Caki2 (cell line): ENCODE measurements around the gene FAM180B. TPM values are rescaled to one million over a fixed set of nuclear protein-coding genes. Genes with fewer than 3 reads are reported as not detected.

Experiments
- DNase-seq: peaks from one replicate; pipeline ENCODE4 v3.0.0-alpha.2; 2015; ENCODE audit warnings: low read depth
- in situ Hi-C: cut with HindIII; loops from 2 replicates; pipeline ENCODE4 v1.10.0; 2016; ENCODE audit warnings: low sequenced_read_pairs, low pct_unique_long_range_greater_than_20kb, mixed read lengths
- total RNA-seq: library from RNA; depleted of rRNA; stranded (reverse); fragments of >200 nt; shearing (Covaris generic); gene quantifications from 2 replicates; pipeline ENCODE4 v1.2.3, GENCODE V29; 2014; ENCODE audit warnings: low replicate concordance

FAM180B gene
- total RNA-seq, 1 experiment from 2014 or later, result not detected

DNA sequence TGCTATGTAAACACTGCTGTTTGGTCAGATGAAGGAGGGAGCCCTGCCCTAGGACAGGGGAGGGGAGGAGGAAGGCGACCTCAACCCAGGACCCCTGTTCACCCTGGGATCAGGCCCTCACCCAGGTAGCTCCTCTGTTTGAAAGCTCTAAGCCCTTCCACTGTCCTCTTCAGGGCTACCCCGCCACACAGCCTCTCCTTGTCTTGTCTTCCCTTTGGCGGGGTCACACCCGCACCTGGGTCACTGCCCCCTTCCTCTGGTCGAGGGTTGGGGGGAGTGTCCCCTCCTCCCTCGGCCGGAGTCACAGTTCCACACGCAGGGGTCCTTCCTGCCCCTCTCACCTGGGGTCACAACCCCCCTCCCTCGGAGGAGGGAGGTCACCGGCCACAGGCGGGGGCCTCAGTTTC, 21.5 kb upstream of the FAM180B start:
- in situ Hi-C loops, result no loop called here
- no peak for DNase-seq

DNA sequence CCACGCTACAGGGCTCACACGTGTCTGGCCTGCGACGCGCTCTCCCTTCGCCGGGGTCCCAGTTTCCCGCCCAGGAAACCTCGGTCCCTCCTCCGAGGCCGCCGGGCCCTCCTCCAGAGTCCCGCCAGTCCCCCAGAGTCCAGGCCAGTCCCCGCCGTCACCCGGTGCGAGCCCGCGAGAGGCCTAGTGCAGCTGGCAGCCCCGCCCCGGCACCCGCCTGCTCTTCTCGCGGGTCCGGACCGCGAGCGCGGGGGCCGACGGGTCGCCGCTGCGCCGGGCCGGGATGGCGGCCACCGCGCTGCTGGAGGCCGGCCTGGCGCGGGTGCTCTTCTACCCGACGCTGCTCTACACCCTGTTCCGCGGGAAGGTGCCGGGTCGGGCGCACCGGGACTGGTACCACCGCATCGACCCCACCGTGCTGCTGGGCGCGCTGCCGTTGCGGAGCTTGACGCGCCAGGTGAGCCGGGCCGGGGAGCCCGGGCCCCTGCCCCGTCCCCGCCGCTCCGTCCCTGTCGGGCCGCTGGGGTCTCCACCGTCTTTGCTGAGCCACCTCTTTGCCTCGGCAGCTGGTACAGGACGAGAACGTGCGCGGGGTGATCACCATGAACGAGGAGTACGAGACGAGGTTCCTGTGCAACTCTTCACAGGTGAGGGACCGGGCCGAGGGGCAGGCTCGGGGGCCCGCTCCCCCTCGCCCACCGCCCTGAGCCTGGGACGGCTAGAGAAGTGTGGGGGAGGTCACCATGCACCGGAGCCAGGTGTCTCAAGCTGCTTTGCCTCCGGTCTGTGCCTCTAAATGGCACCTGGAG, 20.9 kb upstream of the FAM180B start, which contains the start of gene PTPMT1:
TSS of gene PTPMT1 (plus strand) at position 260 of the 809 bp plus-strand sequence. CDS start at position 284, 24 bp downstream.
- DNase-seq, result peak; percentile 61
- in situ Hi-C loops, result no loop called here

DNA sequence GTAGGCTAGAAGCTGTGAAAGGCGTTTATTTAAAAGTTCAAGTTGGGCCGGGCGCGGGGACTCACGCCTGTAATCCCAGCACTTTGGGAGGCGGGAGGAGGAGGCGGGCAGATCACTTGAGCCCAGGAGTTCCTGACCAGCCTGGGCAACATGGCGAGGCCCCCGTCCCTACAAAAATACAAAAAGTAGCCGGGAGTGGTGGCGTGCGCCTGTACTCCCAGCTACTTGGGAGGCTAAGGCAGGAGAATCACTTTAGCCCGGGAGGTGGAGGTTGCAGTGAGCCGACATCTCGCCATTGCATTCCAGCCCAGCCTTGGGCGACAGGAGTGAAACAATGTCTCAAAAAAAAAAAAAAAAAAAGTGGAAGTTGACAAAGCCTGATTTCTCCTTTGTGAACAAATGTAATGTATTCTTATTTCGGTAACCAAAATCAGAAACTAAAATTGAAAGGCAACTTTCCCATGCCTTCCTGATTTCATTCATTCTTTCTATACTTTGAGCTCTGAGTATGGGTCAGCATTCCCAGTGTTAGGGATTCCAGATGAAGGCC, 20.3 kb upstream of the FAM180B start:
- in situ Hi-C loops, result no loop called here
- DNase-seq, result no peak

DNA sequence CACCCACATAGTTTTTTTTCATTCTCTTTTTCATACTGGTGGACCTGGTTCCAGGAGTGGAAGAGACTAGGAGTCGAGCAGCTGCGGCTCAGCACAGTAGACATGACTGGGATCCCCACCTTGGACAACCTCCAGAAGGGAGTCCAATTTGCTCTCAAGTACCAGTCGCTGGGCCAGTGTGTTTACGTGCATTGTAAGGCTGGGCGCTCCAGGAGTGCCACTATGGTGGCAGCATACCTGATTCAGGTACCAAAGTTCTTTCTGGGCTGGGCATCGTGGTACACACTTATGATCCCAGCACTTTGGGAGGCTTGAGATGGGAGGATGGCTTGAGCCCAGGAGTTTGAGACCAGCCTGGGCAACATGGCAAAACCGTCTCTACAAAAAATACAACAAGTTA, 16.8 kb upstream of the FAM180B start:
- in situ Hi-C loops, result no loop called here

DNA sequence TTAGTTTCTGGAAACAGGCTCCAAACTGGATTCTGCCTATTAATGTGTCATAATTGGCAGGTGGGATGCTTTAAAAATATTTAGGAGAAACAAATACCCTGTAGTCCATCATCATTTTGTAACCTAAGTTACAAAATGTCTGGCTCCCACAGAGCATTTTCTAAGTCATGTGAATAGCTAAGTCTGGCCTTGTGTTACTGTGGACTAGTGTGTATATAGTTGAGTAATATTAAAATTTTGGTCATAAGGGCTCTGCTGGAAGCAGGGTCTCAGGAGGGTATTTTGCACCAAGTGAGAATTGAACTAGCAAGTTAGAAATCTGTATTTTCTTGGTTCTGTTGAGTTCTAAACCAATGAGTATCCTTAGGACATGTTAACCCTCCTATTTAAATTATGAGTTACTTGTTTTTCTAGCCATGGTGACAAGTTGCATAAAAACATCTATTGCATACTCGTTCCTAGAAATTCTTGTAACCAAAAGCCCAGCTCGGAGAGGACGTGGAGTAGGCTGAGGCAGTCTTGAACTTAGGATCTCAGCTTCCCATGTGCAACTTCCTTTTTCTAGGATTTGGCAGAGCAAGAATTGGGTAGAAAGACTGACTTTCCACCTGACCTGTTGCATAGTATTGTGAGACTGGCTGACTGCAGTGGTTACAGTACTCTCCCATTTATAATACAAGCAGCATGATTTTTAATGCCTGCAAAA, 15.7 kb upstream of the FAM180B start:
- no peak for DNase-seq
- in situ Hi-C loops, result no loop called here

More for the DNA sequence above, 16.8 kb upstream of the FAM180B start:
- DNase-seq, result no peak

DNA sequence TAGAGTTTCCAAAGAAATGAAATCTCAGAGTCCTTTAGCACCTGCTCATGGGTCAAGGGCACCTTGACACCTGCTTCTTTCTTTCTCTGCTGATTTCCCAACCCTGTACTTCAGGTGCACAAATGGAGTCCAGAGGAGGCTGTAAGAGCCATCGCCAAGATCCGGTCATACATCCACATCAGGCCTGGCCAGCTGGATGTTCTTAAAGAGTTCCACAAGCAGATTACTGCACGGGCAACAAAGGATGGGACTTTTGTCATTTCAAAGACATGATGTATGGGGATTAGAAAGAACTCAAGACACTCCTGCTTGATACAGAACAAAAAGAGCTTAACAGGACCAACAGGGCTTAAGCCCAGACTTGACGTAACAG, 15.1 kb upstream of the FAM180B start:
- in situ Hi-C loops, result no loop called here
- DNase-seq, result no peak

DNA sequence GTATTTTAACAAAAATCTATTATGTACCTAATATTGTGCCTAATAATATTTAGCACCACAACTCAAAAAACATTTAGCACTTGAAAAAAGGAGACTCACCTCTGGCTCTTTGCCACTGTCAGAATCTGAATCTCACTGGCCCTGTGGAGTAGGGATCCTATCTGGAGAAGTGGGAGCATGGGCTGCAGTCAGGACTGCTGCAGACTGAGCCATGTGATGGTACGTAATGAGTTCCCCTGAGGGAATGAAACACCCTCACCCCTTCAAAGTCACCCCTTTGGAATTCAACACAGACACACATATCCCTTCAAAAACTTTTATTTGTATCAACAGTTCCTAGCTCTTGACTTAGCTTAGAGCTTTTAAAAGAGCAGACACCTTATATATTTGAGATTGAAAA, 14.6 kb upstream of the FAM180B start:
- in situ Hi-C loops, result no loop called here

DNA sequence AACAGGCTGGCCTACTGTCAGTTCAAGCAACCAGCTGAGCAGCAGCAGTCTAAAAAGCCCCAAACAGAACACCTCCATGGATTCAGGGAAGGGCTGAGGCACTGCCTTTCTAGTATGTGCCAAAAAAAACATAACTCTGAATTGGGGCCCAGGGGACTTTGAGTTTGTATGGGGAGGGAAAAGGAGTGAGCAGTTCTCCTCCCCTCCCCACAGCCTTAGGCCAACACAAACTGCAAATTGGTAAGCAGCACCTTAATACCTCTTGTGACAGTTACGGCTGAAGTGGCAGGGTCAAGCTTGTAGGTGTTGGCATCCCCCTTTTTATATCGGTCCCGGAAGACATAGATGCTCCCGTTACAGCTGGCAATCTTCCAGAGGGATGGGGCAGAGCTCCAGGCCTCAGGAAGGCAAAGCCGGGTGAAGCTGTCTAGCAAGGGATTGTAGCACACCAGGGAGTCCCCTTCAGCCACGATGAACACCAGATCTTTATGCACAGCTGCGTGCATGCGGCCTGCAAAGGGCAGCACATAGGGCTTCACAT, 13.7 kb upstream of the FAM180B start:
- in situ Hi-C loops, result no loop called here
- no peak for DNase-seq

More for the DNA sequence above, 14.6 kb upstream of the FAM180B start:
- DNase-seq, result no peak

DNA sequence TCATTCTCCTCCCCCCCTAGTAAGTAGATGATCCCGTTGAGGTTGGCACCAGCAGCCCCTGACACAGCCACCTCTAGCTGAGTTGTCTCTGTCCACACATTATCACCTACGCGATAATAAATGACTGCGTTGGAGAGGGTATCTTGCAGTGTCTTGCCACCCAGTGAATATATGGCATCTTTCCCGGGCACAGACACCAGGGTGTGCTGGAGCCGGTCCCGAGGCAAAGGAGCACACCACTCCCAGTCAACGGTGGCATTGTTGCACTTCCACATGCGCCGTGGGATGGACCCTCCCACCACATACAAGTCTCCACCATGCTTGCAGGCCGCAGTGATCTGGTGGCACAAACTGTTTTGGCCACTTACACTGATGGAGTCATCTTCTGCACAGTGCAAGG, 13.2 kb upstream of the FAM180B start:
- in situ Hi-C loops, result no loop called here
- DNase-seq, result no peak

DNA sequence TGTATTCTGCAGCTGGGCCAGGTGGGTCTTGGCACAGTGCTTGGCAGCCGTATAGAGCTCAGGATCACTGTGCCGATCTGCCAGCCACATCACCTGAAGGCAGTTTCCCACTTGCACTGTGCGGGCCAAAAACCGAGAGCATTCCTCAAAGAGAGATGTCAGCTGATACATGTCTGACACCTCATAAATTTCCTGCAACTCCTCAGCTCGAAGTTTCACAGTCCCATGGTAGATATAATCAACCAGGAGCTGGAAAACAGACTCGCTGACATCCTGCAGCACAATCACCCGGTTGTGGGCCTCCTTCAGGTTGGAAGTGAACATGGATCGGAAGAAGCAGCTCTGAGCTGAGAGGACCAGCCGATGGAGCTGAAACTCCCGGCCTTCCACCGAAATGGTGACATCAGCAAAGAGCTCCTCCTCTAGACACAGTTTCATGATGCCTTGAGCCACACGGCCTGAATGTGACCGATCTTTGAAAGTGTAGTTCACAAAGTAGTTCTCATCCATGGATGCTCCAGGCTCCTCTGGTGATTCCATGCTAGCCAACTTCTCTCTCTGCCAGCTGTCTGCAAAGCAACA, 8.9 kb upstream of the FAM180B start:
- DNase-seq, result no peak
- in situ Hi-C loops, result no loop called here

DNA sequence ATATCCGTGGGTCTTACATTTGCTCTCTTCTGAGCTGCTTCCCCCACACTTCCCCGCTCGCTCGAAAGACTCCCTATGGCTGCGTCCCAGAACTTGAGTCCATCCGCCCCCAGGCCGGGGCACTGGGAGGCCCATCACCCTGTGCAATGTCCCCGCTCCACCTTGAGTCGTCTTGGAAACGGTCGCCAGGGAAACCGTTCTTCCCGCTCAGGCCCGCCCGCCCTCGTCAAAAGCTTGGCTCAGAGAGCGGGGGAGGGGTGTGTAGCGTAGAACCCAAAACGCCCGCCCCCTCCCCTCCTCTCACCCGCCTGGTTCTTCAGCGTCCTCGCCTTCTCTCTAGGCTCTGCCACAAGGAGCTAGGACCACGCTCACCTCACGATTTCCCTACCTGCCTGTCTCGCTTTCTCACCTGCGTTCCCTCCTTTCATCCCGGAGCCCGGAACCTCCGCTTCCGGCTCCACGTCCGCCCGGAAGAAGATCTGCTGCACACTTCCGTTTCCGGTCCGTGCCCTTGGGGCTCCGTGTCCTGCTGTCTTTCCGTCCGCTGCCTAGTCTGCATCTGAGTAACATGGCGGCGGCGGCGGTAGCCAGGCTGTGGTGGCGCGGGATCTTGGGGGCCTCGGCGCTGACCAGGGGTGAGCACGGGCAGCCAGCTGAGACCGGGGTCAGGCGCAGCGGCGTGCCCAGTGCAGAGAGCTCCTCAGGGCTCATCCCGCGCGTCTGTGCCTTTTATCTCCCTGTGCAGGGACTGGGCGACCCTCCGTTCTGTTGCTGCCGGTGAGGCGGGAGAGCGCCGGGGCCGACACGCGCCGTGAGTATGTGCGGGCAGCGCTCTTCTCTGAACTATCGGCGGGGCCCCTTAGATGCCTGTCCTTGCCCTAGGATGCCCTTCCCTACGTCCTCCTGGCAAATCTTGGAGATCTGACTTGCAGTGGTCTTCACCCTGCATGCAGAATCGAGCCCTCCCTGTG, 7.7 kb upstream of the FAM180B start, which contains the start of the genes KBTBD4 and NDUFS3:
TSS of gene KBTBD4 (minus strand) at position 447 of the 971 bp plus-strand sequence. CDS start at position 428, 19 bp downstream.
TSS of gene NDUFS3 (plus strand) at position 551 of the 971 bp plus-strand sequence. CDS start at position 569, 18 bp downstream.
- in situ Hi-C loops, result no loop called here
- peak; percentile 81 for DNase-seq

DNA sequence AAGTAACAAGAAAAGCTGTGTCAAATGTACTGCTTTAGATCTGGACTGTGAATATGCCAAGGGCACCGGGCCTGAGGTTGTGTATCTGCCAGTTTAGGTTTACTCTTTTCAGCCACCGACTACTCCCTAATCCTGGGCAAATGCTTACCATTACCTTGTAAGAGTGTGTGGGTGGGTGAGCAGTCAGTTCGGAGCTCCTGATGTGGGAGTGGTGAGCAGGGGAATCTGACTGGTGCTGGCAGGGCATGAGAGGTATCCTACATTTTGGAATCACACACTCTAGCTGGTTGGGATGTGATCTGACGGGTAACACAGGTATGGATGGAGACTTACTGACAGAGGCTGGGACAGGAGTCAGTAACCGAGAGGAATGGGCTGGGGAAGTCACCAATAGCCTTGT, 2.6 kb upstream of the FAM180B start:
- no peak for DNase-seq
- in situ Hi-C loops, result no loop called here

DNA sequence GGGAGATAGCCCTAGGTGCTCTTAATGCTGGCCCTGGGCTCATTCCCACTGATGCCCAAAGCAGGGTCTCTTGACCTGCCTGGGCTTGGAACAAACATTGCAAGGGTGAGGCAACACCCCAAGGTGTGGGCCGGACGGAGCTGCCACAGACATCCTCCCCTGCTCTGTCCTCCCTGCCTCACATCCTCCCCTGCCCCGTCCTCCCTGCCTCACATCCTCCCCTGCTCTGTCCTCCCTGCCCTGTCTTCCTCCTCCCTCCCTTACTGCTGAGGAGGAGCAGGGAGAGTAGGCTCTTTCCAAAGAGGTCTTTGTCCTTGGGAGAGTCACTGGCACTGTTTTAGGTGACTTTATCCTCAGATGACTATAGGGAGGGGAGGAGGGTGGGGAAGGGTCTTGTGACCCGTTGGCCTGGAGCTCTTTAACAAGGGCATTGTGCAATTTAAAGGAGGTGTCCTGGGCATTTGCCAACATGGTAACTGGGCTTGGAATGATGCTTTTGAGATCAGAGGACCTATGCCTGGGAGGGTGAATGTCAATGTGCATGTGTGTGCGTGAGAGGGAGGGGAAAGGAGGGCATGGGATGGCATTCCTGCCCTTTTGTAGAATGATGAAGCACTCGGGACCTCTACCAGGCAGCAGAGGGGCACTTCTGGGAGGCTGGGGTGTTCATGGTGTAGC, 700 bp downstream of the FAM180B start:
- DNase-seq, result no peak
- in situ Hi-C loops, result no loop called here

DNA sequence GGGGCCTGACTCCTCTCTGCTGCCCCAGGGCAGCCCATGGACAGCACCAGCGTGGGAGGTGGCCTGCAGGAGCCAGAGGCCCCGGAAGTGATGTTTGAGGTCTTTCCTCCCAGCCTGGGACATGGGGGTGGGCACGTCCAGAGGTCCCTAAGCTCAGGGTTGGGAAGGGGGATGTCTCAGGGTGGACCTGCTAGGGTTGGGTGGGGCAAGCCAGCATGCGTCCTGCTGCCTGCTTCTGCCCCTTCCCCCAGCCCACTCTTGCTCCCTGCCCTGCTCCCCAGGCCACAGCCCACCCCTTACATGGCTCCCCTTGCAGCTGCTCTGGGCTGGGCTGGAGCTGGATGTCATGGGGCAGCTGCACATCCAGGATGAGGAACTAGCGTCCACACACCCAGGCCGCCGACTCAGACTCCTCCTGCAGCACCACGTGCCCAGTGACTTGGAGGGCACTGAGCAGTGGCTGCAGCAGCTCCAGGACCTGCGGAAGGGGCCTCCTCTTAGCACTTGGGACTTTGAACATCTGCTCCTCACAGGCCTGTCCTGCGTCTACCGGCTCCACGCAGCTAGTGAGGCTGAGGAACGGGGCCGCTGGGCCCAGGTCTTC, 1.3 kb downstream of the FAM180B start:
- in situ Hi-C loops, result no loop called here
- DNase-seq, result no peak

DNA sequence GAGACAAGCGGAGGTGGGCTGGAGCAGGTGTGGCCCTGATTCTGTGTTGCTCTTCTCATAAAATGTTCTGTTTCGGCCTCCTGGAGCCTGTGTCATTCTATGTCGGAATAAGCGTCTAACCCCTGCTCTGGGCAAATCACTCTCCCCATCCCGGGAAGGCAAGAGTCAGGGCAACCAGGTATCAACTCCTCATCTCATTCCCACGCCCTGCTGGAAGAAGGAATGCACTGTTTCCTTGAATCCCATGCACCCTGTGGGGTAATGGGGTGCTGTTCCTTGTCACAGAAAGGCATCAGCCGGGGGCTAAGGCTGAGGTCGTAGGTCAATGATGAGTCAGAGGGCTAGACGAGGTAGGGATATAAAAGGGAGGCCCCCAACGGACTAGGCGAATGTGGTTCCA, 2.6 kb downstream of the FAM180B start:
- no peak for DNase-seq
- in situ Hi-C loops, result no loop called here

DNA sequence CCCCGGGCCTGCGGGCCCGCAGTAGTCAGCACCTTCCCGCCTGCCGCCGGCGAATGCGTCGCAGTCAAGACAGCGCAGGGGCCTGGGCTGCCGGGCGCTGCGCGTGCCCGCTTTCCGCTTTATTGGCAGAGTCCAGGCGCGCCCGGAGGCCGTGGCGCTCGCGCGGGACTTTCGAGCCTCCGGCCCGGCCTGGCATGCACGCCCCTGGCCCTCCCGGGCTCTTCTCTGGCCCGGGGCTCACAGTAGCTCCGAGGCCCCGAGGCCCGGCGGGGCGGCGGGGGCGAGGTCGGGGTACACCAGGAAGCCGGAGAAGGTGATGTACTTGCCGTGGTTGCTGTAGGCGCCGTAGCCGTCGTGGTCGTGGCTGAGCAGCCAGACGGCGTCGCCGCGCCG, 3.1 kb downstream of the FAM180B start:
- in situ Hi-C loops, result no loop called here
- no peak for DNase-seq
